H1 (cell line): ENCODE measurements around the gene DAO. TPM values are rescaled to one million over a fixed set of nuclear protein-coding genes. Genes with fewer than 3 reads are reported as not detected.

Experiments used
- CTCF ChIA-PET: fragments of 300-600 bp; sonication (Branson Sonifier 250); formaldehyde crosslinking; loops from one replicate; lab custom pipeline; 2021; ENCODE audit not compliant: partially characterized antibody; lab: Charles Lee
- POLR2A ChIA-PET: fragments of 300-600 bp; sonication (Branson Sonifier 250); formaldehyde crosslinking; loops from one replicate; lab custom pipeline; 2021; ENCODE audit warnings: inconsistent platforms; ENCODE audit not compliant: partially characterized antibody; lab: Charles Lee
- DNase-seq, 2 experiments: peaks; one replicate each; pipeline versions ENCODE4 v3.0.0 to v3.0.0-alpha.2; 2010 to 2022; ENCODE audit warnings: low spot score in 2 of 2, low read depth in 1 of 2, mixed read lengths in 1 of 2
- FAIRE-seq: peaks from 2 replicates; lab custom pipeline; 2011; peaks lifted over from hg19 to GRCh38; lab: Jason Lieb, UNC
- H2AFZ ChIP-seq: 2 replicates; pipeline ENCODE4 v1.8.1; 2012; ENCODE audit warnings: low read length, inconsistent platforms
- H2AK5ac ChIP-seq: 2 replicates; pipeline ENCODE4 v1.6.1; 2013; ENCODE audit warnings: low read depth, low read length
- H2BK120ac ChIP-seq: replicated peaks from 2 replicates; pipeline ENCODE3; 2013; ENCODE audit warnings: low read depth, low read length, inconsistent platforms
- H2BK12ac ChIP-seq: 2 replicates; pipeline ENCODE4 v1.6.1; 2013; ENCODE audit warnings: low read depth, low read length
- H2BK15ac ChIP-seq: 2 replicates; pipeline ENCODE4 v1.6.1; 2013; ENCODE audit warnings: low read length
- H2BK20ac ChIP-seq: 2 replicates; pipeline ENCODE4 v1.6.1; 2013; ENCODE audit warnings: low read length
- H2BK5ac ChIP-seq: 2 replicates; pipeline ENCODE4 v1.6.1; 2013; ENCODE audit warnings: low read depth, low read length
- H3K14ac ChIP-seq: 2 replicates; pipeline ENCODE4 v1.6.1; 2013; ENCODE audit warnings: inconsistent platforms; ENCODE audit not compliant: insufficient read length
- H3K18ac ChIP-seq: 2 replicates; pipeline ENCODE4 v1.6.1; 2013; ENCODE audit warnings: low read length; ENCODE audit errors: extremely low read depth
- H3K23ac ChIP-seq: 2 replicates; pipeline ENCODE4 v1.6.1; 2013; ENCODE audit warnings: inconsistent platforms; ENCODE audit not compliant: insufficient read length
- H3K23me2 ChIP-seq: 2 replicates; pipeline ENCODE4 v1.6.1; 2013; ENCODE audit warnings: low read depth, low read length
- H3K27ac ChIP-seq: 2 replicates; pipeline ENCODE4 v1.6.1; 2011; ENCODE audit warnings: low read depth, low read length, inconsistent platforms
- H3K27me3 ChIP-seq, 4 experiments: replicated peaks in 1 of 4; 1 replicate in 1 of 4; 2 replicates in 3 of 4; pipeline versions ENCODE4 v1.6.1 to v1.8.1; 2011 to 2013; ENCODE audit warnings: low read length in 3 of 4, mild to moderate bottlenecking in 3 of 4, inconsistent platforms in 2 of 4, mixed read lengths in 2 of 4, moderate library complexity in 1 of 4; ENCODE audit not compliant: control insufficient read depth in 3 of 4, insufficient read depth in 3 of 4; ENCODE audit errors: extremely low read depth in 1 of 4
- H3K36me3 ChIP-seq, 4 experiments: 2 replicates each; pipeline versions ENCODE4 v1.6.1 to v1.8.1; 2011 to 2013; ENCODE audit warnings: mild to moderate bottlenecking in 4 of 4, low read length in 3 of 4, moderate library complexity in 2 of 4, control low read depth in 1 of 4, inconsistent platforms in 1 of 4; ENCODE audit not compliant: insufficient read depth in 4 of 4, control insufficient read depth in 2 of 4
- H3K4ac ChIP-seq: replicated peaks from 2 replicates; pipeline ENCODE3; 2013; ENCODE audit warnings: low read length, low read depth, mixed read lengths, inconsistent platforms; ENCODE audit not compliant: insufficient read length
- H3K4me1 ChIP-seq, 4 experiments: replicated peaks in 1 of 4; 1 replicate in 1 of 4; 2 replicates in 3 of 4; pipeline versions ENCODE4 v1.6.1 to v1.8.1; 2011 to 2013; ENCODE audit warnings: low read length in 3 of 4, inconsistent platforms in 2 of 4, mixed read lengths in 1 of 4; ENCODE audit not compliant: insufficient read depth in 4 of 4, control insufficient read depth in 3 of 4
- H3K4me2 ChIP-seq, 2 experiments: 2 replicates each; pipeline versions ENCODE4 v1.6.1 to v1.8.1; 2011 to 2013; ENCODE audit warnings: low read depth in 2 of 2, low read length in 2 of 2, control low read depth in 1 of 2, inconsistent platforms in 1 of 2, mild to moderate bottlenecking in 1 of 2; ENCODE audit not compliant: insufficient read depth in 1 of 2
- H3K4me3 ChIP-seq, 4 experiments: fragments of 200-600, 300-600 bp in 1 of 4; sonication (generic), shearing (Covaris generic), sonication (Bioruptor Twin) in 1 of 4; 2 replicates each; pipeline versions ENCODE4 v1.5.1 to v1.8.1; 2011 to 2016; ENCODE audit warnings: low read length in 4 of 4, low read depth in 3 of 4, control low read depth in 2 of 4, inconsistent platforms in 2 of 4, mild to moderate bottlenecking in 2 of 4, mixed read lengths in 1 of 4, moderate library complexity in 1 of 4; ENCODE audit not compliant: insufficient read depth in 2 of 4; ENCODE audit errors: extremely low read depth in 1 of 4
- H3K56ac ChIP-seq: replicated peaks from 2 replicates; pipeline ENCODE3; 2013; ENCODE audit warnings: low read depth, mild to moderate bottlenecking, mixed read lengths, low read length, inconsistent platforms; ENCODE audit not compliant: insufficient read length
- H3K79me1 ChIP-seq: 2 replicates; pipeline ENCODE4 v1.6.1; 2013; ENCODE audit warnings: low read depth, low read length, control low read depth
- H3K79me2 ChIP-seq, 2 experiments: 2 replicates each; pipeline versions ENCODE4 v1.6.1 to v1.8.1; 2012 to 2013; ENCODE audit warnings: low read length in 2 of 2, mild to moderate bottlenecking in 2 of 2, inconsistent platforms in 1 of 2; ENCODE audit not compliant: insufficient read depth in 2 of 2, control insufficient read depth in 1 of 2
- H3K9ac ChIP-seq, 4 experiments: replicated peaks in 1 of 4; 1 replicate in 1 of 4; 2 replicates in 3 of 4; pipeline versions ENCODE4 v1.6.1 to v1.8.1; 2011 to 2013; ENCODE audit warnings: low read depth in 3 of 4, low read length in 3 of 4, control low read depth in 2 of 4, mild to moderate bottlenecking in 2 of 4, moderate library complexity in 2 of 4, inconsistent platforms in 1 of 4; ENCODE audit errors: extremely low read depth in 1 of 4
- H3K9me3 ChIP-seq, 2 experiments: 2 replicates each; pipeline versions ENCODE4 v1.6.1 to v1.8.1; 2012 to 2013; ENCODE audit warnings: mild to moderate bottlenecking in 2 of 2, moderate library complexity in 2 of 2, control low read depth in 1 of 2, inconsistent platforms in 1 of 2, low read depth in 1 of 2, low read length in 1 of 2, mixed read lengths in 1 of 2; ENCODE audit not compliant: insufficient read depth in 2 of 2
- H4K20me1 ChIP-seq, 2 experiments: replicated peaks in 1 of 2; 2 replicates each; pipeline versions ENCODE3 to v1.8.1; 2011 to 2013; ENCODE audit warnings: inconsistent platforms in 2 of 2, low read length in 2 of 2, mild to moderate bottlenecking in 1 of 2; ENCODE audit not compliant: insufficient read depth in 2 of 2, control insufficient read depth in 1 of 2
- H4K5ac ChIP-seq: 2 replicates; pipeline ENCODE4 v1.6.1; 2013; ENCODE audit warnings: low read length, low read depth, mixed read lengths, inconsistent platforms; ENCODE audit not compliant: insufficient read length
- H4K8ac ChIP-seq: 2 replicates; pipeline ENCODE4 v1.8.0; 2013; ENCODE audit warnings: mild to moderate bottlenecking, moderate library complexity, low read length, inconsistent platforms; ENCODE audit not compliant: insufficient read depth; ENCODE audit errors: extremely low read depth
- H4K91ac ChIP-seq: replicated peaks from 2 replicates; pipeline ENCODE3; 2013; ENCODE audit warnings: low read length, mixed read lengths, inconsistent platforms; ENCODE audit not compliant: insufficient read length
- BCL11A ChIP-seq, 2 experiments: IDR thresholded peaks; one replicate each; pipeline ENCODE4 v1.6.1; 2011; ENCODE audit warnings: low read depth in 2 of 2, low read length in 2 of 2, mild to moderate bottlenecking in 2 of 2
- BRCA1 ChIP-seq: IDR thresholded peaks from 2 replicates; pipeline ENCODE4 v1.6.1; 2012; ENCODE audit warnings: low read depth, low read length, improper control_type of control experiment
- GTF2F1 ChIP-seq: IDR thresholded peaks from 2 replicates; pipeline ENCODE4 v1.6.1; 2012; ENCODE audit warnings: low read depth, low read length, improper control_type of control experiment, borderline replicate concordance
- PHF8 ChIP-seq: fragments of 200-600 bp; sonication (generic); conservative IDR thresholded peaks from 2 replicates; pipeline ENCODE4 v1.7.1; 2012; ENCODE audit warnings: low read depth, mild to moderate bottlenecking, inconsistent platforms, low read length, moderate library complexity
- RAD21 ChIP-seq, 2 experiments: IDR thresholded peaks in 1 of 2; conservative IDR thresholded peaks in 1 of 2; 2 replicates each; pipeline ENCODE4 v1.6.1; 2011; ENCODE audit warnings: low read depth in 2 of 2, low read length in 2 of 2, improper control_type of control experiment in 1 of 2, inconsistent platforms in 1 of 2, mild to moderate bottlenecking in 1 of 2, moderate library complexity in 1 of 2
- SIRT6 ChIP-seq: IDR thresholded peaks from one replicate; pipeline ENCODE4 v1.7.1; 2012; ENCODE audit warnings: low read length, inconsistent platforms
- TAF1 ChIP-seq: IDR thresholded peaks from 2 replicates; pipeline ENCODE4 v1.6.1; 2011; ENCODE audit warnings: mild to moderate bottlenecking, low read depth, low read length
- WGBS, 2 experiments: shearing (Covaris generic) in 1 of 2; methylation state at CpG; one replicate each; pipeline versions ENCODE4 v1.1.6 to v1.1.7; 2013 to 2015; ENCODE audit warnings: low lambda C conversion rate in 2 of 2, mixed read lengths in 2 of 2, inconsistent platforms in 1 of 2, low coverage in 1 of 2, missing lambda C conversion rate in 1 of 2; ENCODE audit not compliant: insufficient replicate concordance in 2 of 2, insufficient coverage in 1 of 2, insufficient read length in 1 of 2; ENCODE audit errors: extremely low coverage in 1 of 2, missing lambda C conversion rate in 1 of 2; 5-methylcytosine and 5-hydroxymethylcytosine counted together
- polyA plus RNA-seq, 7 experiments: library from polyadenylated mRNA; depleted of rRNA in 3 of 7; stranded (reverse) in 5 of 7; unstranded in 2 of 7; fragments of >200 nt in 5 of 7; fragments of 200-250 nt in 2 of 7; gene quantifications; 1 replicate in 5 of 7; 2 replicates in 1 of 7; 4 replicates in 1 of 7; pipeline versions ENCODE4 v1.2.1 to v1.2.3, GENCODE V29; 2011 to 2013; ENCODE audit warnings: missing spikeins in 2 of 7, mixed read lengths in 2 of 7
- total RNA-seq: library from RNA; stranded (reverse); fragmentation: NEBNext Ultra II Directional; extraction: Animal tissue kit (Norgen Biotek cat#: 25700); gene quantifications from 2 replicates; pipeline ENCODE4 v1.2.1, GENCODE V29; 2021
- TF ChIP-seq, protein P1 (sequence below): IDR thresholded peaks from 2 replicates; pipeline ENCODE4 v1.6.1; 2012; ENCODE audit warnings: inconsistent platforms

The DAO gene
- total and polyA plus RNA-seq, 2 of the 8 experiments (the other 6 are each of a cell fraction or from before 2014, with no cell fraction given) = not detected

DNA sequence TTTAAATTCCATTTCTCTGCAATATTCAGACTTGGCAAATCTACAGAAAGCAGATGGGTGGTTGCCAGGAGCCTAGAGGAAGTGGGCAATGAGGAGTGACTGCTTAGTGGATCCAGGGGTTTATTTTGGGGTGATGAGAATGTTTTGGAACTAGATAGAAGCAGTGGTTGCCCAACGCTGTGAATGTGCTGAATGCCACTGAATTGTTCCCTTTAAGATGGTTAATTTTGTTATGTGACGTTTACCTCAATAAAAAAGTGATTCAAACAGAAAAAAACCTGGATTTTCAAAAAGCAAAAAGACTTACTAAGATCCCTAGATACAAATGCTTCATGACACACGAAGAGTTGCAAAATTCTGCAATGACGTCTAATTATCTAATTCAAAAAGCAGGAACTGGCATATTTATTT is 34.2 kb downstream of the DAO start:
- Histone ChIP-seq H4K8ac (no peak overlapping the region), H2BK20ac (no peak overlapping the region), H4K91ac (no peak overlapping the region), H3K14ac (no peak overlapping the region), H4K20me1 (no peaks in the 10 kb centered on the region), H3K27me3 (no peaks in the 10 kb centered on the region), H3K4me2 (no peak overlapping the region), H3K18ac (no peak overlapping the region), H3K79me2 (no peaks in the 10 kb centered on the region), H3K4me3 (no peak overlapping the region), H3K79me1 (no peaks in the 10 kb centered on the region), H3K36me3 (no peaks in the 10 kb centered on the region), H3K56ac (no peak overlapping the region), H2AFZ (no peak overlapping the region), H2AK5ac (no peak overlapping the region), H2BK12ac (no peak overlapping the region), H3K4me1 (no peaks in the 10 kb centered on the region; a peak in 1 of 7 replicates), H4K5ac (no peak overlapping the region), H3K23me2 (no peaks in the 10 kb centered on the region), H3K23ac (no peak overlapping the region), H3K9ac (no peak overlapping the region), H2BK120ac (no peak overlapping the region), H2BK15ac (no peak overlapping the region), H2BK5ac (no peak overlapping the region), H3K9me3 (no peaks in the 10 kb centered on the region), H3K27ac (no peak overlapping the region), H3K4ac (no peak overlapping the region)
- DNase-seq (no peak), FAIRE-seq (no peak)
- WGBS, 2 experiments = 85% methylated on average over 4 of the region's 4 CpGs; no CpG with 5 or more reads in 1 of the 2 experiments
- ChIA-PET POLR2A (no interaction called here), CTCF (interaction anchor here (1.0 to 1.6 kb wide), 2 partner anchors 36 to 98 kb away, joined by 3 to 5 read pairs; no protein-coding TSS in a partner anchor)
- TF ChIP-seq SIRT6 (no peak), BRCA1 (no peak), GTF2F1 (no peak), PHF8 (no peak), BCL11A (IDR thresholded peaks at IDR 0.05; ENCODE audit: low read depth in 2 of 2, low read length in 2 of 2) (no peak), TAF1 (no peak), RAD21 (IDR thresholded peaks at IDR 0.05 in 1 of 2, conservative IDR thresholded peaks at IDR 0.05 in 1 of 2; ENCODE audit: low read depth in 2 of 2, low read length in 2 of 2) (no peak)
- TF ChIP-seq, protein P1, sequence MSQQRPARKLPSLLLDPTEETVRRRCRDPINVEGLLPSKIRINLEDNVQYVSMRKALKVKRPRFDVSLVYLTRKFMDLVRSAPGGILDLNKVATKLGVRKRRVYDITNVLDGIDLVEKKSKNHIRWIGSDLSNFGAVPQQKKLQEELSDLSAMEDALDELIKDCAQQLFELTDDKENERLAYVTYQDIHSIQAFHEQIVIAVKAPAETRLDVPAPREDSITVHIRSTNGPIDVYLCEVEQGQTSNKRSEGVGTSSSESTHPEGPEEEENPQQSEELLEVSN = no peak
